GM19395 (cell line): Measurements from ENCODE around the gene PLAU.
"Not testable (repeated sequence)": the region's sequence is repeated elsewhere in the genome, so short reads cannot be mapped to it uniquely, and the experiment has no call there.

Experiments used
- ATAC-seq: cut with Tn5 transposase; IDR thresholded peaks from one replicate; pipeline ENCODE4 v1.9.1; 2021; ENCODE audit warnings: mild to moderate bottlenecking, moderate library complexity; ENCODE audit not compliant: unreplicated experiment

Gene PLAU

DNA sequence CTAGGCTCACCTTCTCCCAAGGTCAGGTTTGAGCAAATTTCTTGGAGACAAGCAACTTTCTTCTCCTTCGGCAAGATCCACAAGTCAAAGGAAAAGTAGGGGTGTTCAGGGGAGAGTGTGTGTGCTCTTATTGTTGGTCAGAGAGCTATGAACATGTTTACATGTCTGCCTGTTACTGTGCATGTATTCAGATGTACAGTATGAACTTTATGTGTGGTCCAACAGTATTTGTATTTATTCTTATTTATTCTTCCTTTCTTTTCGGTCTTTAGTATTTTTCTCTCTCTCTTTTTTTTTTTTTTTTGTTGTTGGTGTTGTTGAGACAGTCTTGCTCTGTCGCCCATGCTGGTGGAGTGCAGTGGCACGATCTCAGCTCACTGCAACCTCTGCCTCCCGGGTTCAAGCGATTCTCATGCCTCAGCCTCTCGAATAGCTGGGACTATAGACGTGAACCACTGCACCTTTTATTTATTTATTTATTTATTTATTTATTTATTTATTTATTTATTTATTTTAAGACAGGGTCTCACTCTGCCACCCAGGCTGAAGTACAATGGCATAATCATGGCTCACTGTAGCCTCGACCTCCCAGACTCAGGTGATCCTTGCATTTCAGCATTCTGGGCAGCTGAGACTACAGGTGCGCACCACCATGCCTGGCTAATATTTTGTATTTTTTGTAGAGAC is 38.2 kb downstream of the PLAU start:
- no peak for ATAC-seq

DNA sequence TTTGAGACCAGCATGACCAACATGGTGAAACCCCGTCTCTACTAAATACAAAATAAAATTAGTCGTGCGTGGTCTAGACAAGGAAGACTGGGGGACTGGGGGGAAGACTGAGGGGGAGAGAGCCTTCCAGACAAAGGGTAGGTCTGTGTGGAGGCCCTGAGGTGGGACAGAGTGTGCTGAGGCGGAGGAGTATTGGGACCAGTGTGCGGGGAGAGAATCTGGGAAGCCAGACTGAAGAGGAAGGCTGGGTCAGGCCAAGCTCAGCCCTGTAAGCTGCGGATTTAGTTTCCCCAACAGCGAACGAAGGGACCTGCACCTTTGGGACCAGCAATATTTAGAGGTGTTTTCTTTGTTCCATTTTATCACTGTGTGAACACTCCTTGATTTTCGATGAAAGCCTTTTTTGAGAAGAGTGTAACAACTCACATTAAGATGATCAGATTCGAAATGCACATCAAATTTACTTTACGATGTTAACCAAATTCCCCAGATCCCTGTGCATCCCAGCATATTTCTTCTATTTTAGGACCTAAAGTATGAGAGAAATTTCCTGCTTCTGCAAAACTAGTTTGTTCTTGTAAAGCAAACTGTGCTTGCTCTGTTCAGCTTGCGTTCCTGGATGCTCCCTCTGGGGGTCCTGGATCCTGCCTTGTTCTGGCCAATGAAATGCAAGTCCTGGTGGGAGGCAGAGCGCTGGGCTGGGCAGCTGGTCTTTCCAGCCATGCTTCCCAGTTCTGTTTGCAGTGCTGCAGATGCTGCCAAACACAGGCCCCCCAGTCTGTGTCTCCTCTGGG is 39.4 kb downstream of the PLAU start:
- ATAC-seq = no peak

DNA sequence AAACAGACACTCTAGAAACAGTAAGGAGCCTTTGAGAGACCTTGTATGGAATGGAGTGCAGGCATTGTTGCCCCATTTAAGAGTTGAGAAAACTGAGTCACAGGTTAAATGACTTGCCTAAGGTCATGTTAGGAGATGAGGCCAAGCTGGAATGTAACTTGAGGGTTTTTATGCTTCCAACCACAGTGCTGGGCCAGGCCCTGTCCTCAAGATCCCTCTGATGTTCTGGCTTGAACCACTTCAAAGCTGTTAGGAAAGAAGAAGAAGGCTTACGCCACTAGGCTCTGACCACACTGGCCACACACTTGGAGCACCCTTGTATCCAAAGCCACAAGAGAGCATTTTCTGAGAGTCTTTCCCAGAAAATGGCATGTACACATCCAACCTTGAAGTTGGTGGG is 42.7 kb downstream of the PLAU start:
- ATAC-seq = no peak

DNA sequence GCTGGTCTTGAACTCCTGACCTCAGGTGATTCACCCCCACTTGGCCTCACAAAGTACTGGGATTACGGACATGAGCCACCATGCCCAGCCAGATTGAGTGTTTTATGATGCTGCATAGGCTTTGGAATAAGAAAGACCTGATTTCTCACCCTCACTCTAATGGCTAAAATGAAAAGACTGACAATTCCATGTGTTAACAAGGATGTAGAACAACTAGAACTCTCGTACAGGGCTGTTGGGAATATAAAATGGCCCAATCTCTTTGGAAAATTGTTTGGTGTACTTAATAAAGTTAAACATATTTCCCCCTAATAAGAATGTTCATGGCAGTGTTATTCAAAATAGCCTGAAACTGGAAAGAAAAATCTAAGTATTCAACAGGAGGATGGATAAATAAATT is 43.8 kb downstream of the PLAU start:
- ATAC-seq = no peak

- ATAC-seq = no peak
Measured at GRCh38 chr10:73955719-73956118, 44.8 kb downstream of the PLAU start.

- peak; percentile 62 for ATAC-seq
Measured at GRCh38 chr10:73956476-73957359, 45.8 kb downstream of the PLAU start.

DNA sequence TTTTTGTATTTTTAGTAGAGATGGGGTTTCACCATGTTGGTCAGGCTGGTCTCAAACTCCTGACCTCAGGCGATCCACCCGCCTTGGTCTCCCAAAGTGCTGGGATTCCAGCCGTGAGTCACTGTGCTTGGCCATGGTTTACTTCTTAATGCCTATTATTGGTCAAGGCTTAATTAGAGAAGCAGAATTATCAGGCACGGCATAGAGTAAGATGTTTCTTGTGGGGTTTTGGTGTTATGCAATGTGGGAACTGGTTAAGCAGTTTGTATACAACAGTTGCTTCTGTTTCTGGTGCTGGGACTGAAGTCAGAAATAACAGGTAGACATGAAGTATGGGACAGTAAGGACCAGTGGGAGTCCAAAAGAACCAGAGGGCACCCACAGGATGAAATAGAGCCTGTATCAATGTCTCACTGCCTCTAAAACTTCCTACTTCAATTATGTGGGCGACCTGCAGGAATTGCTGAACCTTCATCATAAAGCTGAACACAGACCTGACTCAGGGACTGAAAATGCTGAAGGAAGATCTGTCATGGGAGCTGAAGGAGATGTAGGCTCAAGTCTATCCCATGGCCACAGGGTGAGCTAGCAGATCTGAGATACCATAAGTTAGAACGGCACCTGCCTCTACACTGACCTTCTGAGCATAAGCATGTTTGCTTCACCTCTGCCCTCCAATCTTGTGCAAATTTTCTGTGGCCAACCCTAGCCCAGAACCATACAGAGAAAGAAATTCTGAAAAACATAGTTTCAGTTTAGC is 48.7 kb downstream of the PLAU start:
- ATAC-seq = no peak

- ATAC-seq = no peak
Measured at GRCh38 chr10:73962386-73962785, 51.5 kb downstream of the PLAU start.

DNA sequence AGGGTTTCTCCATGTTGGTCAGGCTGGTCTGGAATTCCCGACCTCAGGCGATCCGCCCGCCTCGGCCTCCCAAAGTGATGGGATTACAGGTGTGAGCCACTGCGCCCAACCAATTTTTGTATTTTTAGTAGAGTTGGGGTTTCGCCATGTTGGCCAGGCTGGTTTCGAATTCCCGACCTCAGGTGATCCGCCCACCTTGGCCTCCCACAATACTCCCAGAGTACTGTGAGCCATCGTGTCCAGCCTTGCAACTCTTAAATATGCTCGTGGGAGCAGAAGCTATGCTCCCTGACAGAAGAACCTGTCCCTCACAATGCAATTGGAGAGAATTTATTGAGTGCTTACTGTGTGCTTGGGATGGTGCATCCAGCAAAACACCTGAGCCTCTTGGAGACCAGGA is 52.6 kb downstream of the PLAU start:
- ATAC-seq = not testable (repeated sequence)

- ATAC-seq = no peak
Measured at GRCh38 chr10:73964743-73965142, 53.8 kb downstream of the PLAU start.

- not testable (repeated sequence) for ATAC-seq
Measured at GRCh38 chr10:73965267-73965889, 54.4 kb downstream of the PLAU start.

DNA sequence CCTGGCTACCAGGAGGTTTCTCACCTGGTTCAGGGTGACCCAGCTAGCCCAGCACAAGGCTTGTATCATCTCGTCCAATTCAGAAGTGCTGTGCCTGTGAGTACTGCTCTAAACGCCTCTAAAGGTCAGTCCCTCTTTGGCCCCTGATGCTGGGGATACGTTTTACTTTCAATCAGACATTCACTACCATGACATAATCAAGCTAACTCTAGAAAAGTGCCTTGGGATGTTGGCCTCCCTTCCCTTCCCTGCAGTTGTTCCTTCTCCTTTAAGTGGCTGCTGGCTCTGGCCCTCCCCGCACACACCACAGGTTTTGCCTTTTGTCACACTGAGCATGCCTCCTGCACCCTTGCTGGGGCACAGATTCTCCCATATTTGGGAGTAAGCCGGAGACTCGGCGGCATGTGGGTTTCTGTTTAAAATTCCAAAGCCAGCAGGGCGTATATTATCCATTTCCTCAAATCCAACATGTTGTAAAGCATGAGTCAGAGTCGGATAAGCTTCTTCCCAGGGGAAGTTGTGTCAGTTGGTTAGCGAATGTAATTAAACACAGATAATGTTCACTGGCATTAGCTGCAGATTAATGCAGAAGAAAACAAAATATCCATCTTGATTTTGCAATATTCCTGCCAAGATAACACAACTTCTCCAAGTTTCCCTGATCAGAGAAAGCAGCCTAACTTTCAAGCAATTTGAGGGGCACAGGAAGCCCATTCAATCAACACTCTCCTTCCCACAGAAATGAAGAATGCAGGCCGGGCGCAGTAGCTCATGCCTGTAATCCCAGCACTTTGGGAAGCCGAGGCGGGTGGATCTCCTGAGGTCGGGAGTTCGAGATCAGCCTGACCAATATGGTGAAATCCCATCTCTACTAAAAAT is 55.2 kb downstream of the PLAU start:
- ATAC-seq = no peak

GRCh38 chr10:73967022-73967429 is 56.1 kb downstream of the PLAU start:
- no peak for ATAC-seq
